Smooth muscle cell (in vitro differentiated cells): Measurements from ENCODE around the gene PROS1. TPM values are rescaled to one million over a fixed set of nuclear protein-coding genes. Genes with fewer than 3 reads are reported as not detected.
"Not testable (repeated sequence)": the region's sequence is repeated elsewhere in the genome, so short reads cannot be mapped to it uniquely, and the experiment has no call there.

Experiments used
- DNase-seq: peaks from one replicate; lab custom pipeline; 2025; ENCODE audit not compliant: unreplicated experiment; lab: John Stamatoyannopoulos, UW
- H2AFZ ChIP-seq: fragments of 200-600 bp; sonication (generic); 2 replicates; pipeline ENCODE4 v1.6.0; 2016; ENCODE audit warnings: antibody characterized with exemption, low read depth, mild to moderate bottlenecking
- H3F3A ChIP-seq: fragments of 200-600 bp; sonication (generic); 2 replicates; pipeline ENCODE4 v1.6.0; 2017; ENCODE audit warnings: antibody characterized with exemption, low read depth
- H3K27ac ChIP-seq: fragments of 200-600 bp; sonication (generic); 2 replicates; pipeline ENCODE4 v1.5.1; 2016; ENCODE audit warnings: low read depth, mild to moderate bottlenecking
- H3K27me3 ChIP-seq: fragments of 200-600 bp; sonication (generic); 2 replicates; pipeline ENCODE4 v1.6.1; 2016; ENCODE audit warnings: low read depth, mild to moderate bottlenecking
- H3K36me3 ChIP-seq: fragments of 200-600 bp; sonication (generic); 2 replicates; pipeline ENCODE4 v1.5.1; 2016; ENCODE audit warnings: low read depth
- H3K4me1 ChIP-seq: fragments of 200-600 bp; sonication (generic); 2 replicates; pipeline ENCODE4 v1.5.1; 2016; ENCODE audit warnings: low read depth
- H3K4me2 ChIP-seq: fragments of 200-600 bp; sonication (generic); 2 replicates; pipeline ENCODE4 v1.6.0; 2016; ENCODE audit warnings: mild to moderate bottlenecking
- H3K4me3 ChIP-seq: fragments of 200-600 bp; sonication (generic); 2 replicates; pipeline ENCODE4 v1.5.1; 2016; ENCODE audit warnings: mild to moderate bottlenecking
- H3K79me2 ChIP-seq: fragments of 200-600 bp; sonication (generic); 2 replicates; pipeline ENCODE4 v1.6.0; 2016; ENCODE audit warnings: low read depth, mild to moderate bottlenecking
- H3K9ac ChIP-seq: fragments of 200-600 bp; sonication (generic); 2 replicates; pipeline ENCODE4 v1.6.0; 2016; ENCODE audit warnings: low read depth
- H3K9me3 ChIP-seq: fragments of 200-600 bp; sonication (generic); replicated peaks from 2 replicates; pipeline ENCODE4 v1.5.1; 2016; ENCODE audit warnings: low read depth
- H4K20me1 ChIP-seq: fragments of 200-600 bp; sonication (generic); 2 replicates; pipeline ENCODE4 v1.6.0; 2016; ENCODE audit warnings: low read depth
- CTCF ChIP-seq: fragments of 200-600 bp; sonication (generic); IDR thresholded peaks from 2 replicates; pipeline ENCODE4 v1.5.1; 2017; ENCODE audit warnings: borderline replicate concordance, mild to moderate bottlenecking, antibody characterized with exemption; ENCODE audit not compliant: insufficient read depth, poor library complexity, severe bottlenecking
- WGBS: methylation state at CpG from one replicate; pipeline ENCODE4 v1.1.7; 2016; ENCODE audit warnings: low lambda C conversion rate; 5-methylcytosine and 5-hydroxymethylcytosine counted together
- polyA plus RNA-seq: library from polyadenylated mRNA; unstranded; fragments of >200 nt; fragmentation: Nextera tagmentation; extraction: Ambion mirVana; gene quantifications from 2 replicates; pipeline ENCODE4 v1.2.1, GENCODE V29; 2016
- total RNA-seq: library from RNA; depleted of rRNA; stranded (reverse); fragments of >200 nt; gene quantifications from 2 replicates; pipeline ENCODE4 v1.2.3, GENCODE V29; 2014

PROS1 gene
- total and polyA plus RNA-seq, 2 experiments from 2014 or later: 10.1 to 16.8 TPM

GRCh38 chr3:93981649-93982048 lies 8.0 kb upstream of the PROS1 start:
- H3K79me2 ChIP-seq: peaks cover 61% of the 10 kb centered on the region
- no peak overlapping the region for H2AFZ ChIP-seq
- H3K9me3 ChIP-seq: no peaks in the 10 kb centered on the region
- H3K9ac ChIP-seq: no peak overlapping the region
- no peaks in the 10 kb centered on the region for H3F3A ChIP-seq
- H3K4me3 ChIP-seq: peak overlapping the region; percentile 95
- H3K27ac ChIP-seq: no peak overlapping the region
- peaks cover 11% of the 10 kb centered on the region for H3K4me1 ChIP-seq
- DNase-seq: no peak
- TF ChIP-seq CTCF: no peak
- H3K4me2 ChIP-seq: peak overlapping the region; percentile 90
- 98% methylated on average over 13 of the region's 13 CpGs for WGBS
- peaks cover 29% of the 10 kb centered on the region for H4K20me1 ChIP-seq
- H3K36me3 ChIP-seq: no peaks in the 10 kb centered on the region
- no peaks in the 10 kb centered on the region for H3K27me3 ChIP-seq

- Histone ChIP-seq H3K79me2 (peaks cover 47% of the 10 kb centered on the region), H3K27ac (peak within 1 kb of the TSS; percentile 95), H3K36me3 (no peaks in the 10 kb centered on the region), H3K9ac (peak within 1 kb of the TSS; percentile 96), H2AFZ (peak within 1 kb of the TSS; percentile 100), H3K27me3 (no peaks in the 10 kb centered on the region), H3K4me1 (peaks cover 11% of the 10 kb centered on the region), H3K4me3 (peak within 1 kb of the TSS; percentile 95), H3K9me3 (no peaks in the 10 kb centered on the region), H4K20me1 (peaks cover 15% of the 10 kb centered on the region), H3K4me2 (peak within 1 kb of the TSS; percentile 90), H3F3A (no peaks in the 10 kb centered on the region)
- TF ChIP-seq CTCF: no peak
- WGBS: under 1% methylated on average over 66 of the region's 66 CpGs
- peak; percentile 86 for DNase-seq
Measured at GRCh38 chr3:93979850-93980676, 6.4 kb upstream of the PROS1 start, which contains the start of gene ARL13B. ARL13B (plus strand) TSS chr3:93980155; CDS start chr3:93980424, 269 bp downstream.

- Histone ChIP-seq H4K20me1 (no peaks in the 10 kb centered on the region), H3K9ac (no peak overlapping the region), H3K9me3 (no peaks in the 10 kb centered on the region), H3K27ac (no peak overlapping the region), H3F3A (peaks cover 12% of the 10 kb centered on the region), H3K4me1 (peaks cover 8% of the 10 kb centered on the region), H3K36me3 (no peaks in the 10 kb centered on the region), H3K4me3 (no peak overlapping the region), H3K27me3 (no peaks in the 10 kb centered on the region), H3K4me2 (no peak overlapping the region), H3K79me2 (no peaks in the 10 kb centered on the region), H2AFZ (no peak overlapping the region)
- DNase-seq: no peak
- TF ChIP-seq CTCF: no peak
- 96% methylated on average over 1 of the region's 1 CpG for WGBS
Measured at GRCh38 chr3:93969997-93970396, 3.7 kb downstream of the PROS1 start.

GRCh38 chr3:93969443-93969842 lies 4.3 kb downstream of the PROS1 start:
- Histone ChIP-seq H3K27me3 (no peaks in the 10 kb centered on the region), H3K4me2 (no peak overlapping the region), H3K4me1 (peaks cover 8% of the 10 kb centered on the region), H4K20me1 (no peaks in the 10 kb centered on the region), H2AFZ (no peak overlapping the region), H3K4me3 (no peak overlapping the region), H3K36me3 (no peaks in the 10 kb centered on the region), H3K9ac (no peak overlapping the region), H3K79me2 (no peaks in the 10 kb centered on the region), H3K9me3 (no peaks in the 10 kb centered on the region), H3K27ac (no peak overlapping the region), H3F3A (peaks cover 12% of the 10 kb centered on the region)
- DNase-seq: no peak
- TF ChIP-seq CTCF: no peak
- 56% methylated on average over 3 of the region's 3 CpGs for WGBS

- not testable (repeated sequence) for H4K20me1 ChIP-seq, H3K9ac ChIP-seq, H3K4me1 ChIP-seq, H3K79me2 ChIP-seq, H3K27ac ChIP-seq, H3F3A ChIP-seq, H3K9me3 ChIP-seq, DNase-seq, H2AFZ ChIP-seq, H3K27me3 ChIP-seq, H3K36me3 ChIP-seq, H3K4me2 ChIP-seq, H3K4me3 ChIP-seq
- WGBS: 96% methylated on average over 19 of the region's 19 CpGs
Measured at GRCh38 chr3:93965106-93965505, 8.6 kb downstream of the PROS1 start.
